Muscle layer of duodenum (tissue), 2 donors: ENCODE data around the gene EIF2B2.

Experiments
- H3K27ac ChIP-seq: one replicate; pipeline ENCODE4 v1.7.0; 2013; ENCODE audit warnings: mild to moderate bottlenecking, low read length
- H3K27me3 ChIP-seq: one replicate; pipeline ENCODE4 v1.7.0; 2013; ENCODE audit warnings: low read depth, mild to moderate bottlenecking, control low read depth, low read length
- H3K36me3 ChIP-seq, 2 donors: one replicate each; pipeline ENCODE4 v1.7.0; 2013; ENCODE audit warnings: low read length in 2 of 2, control low read depth in 1 of 2, mild to moderate bottlenecking in 1 of 2; ENCODE audit not compliant: insufficient read depth in 2 of 2, control insufficient read depth in 1 of 2
- H3K4me1 ChIP-seq, 2 donors: one replicate each; pipeline ENCODE4 v1.7.0; 2013; ENCODE audit warnings: low read length in 2 of 2, mild to moderate bottlenecking in 2 of 2, control low read depth in 1 of 2, moderate library complexity in 1 of 2; ENCODE audit not compliant: insufficient read depth in 2 of 2, control insufficient read depth in 1 of 2
- H3K4me3 ChIP-seq, 2 donors: one replicate each; pipeline ENCODE4 v1.7.0; 2013; ENCODE audit warnings: low read length in 2 of 2, low read depth in 1 of 2, mild to moderate bottlenecking in 1 of 2
- H3K9me3 ChIP-seq, 2 donors: one replicate each; pipeline ENCODE4 v1.7.0; 2013; ENCODE audit warnings: low read length in 2 of 2, control low read depth in 1 of 2, mild to moderate bottlenecking in 1 of 2; ENCODE audit not compliant: control insufficient read depth in 1 of 2
- donor health status: healthy.

Gene EIF2B2

GRCh38 chr14:74962046-74962445, 40.7 kb upstream of the EIF2B2 start:
- Histone ChIP-seq H3K9me3 (no peaks in the 10 kb centered on the region), H3K4me3 (no peak overlapping the region), H3K4me1 (no peaks in the 10 kb centered on the region), H3K27me3 (no peaks in the 10 kb centered on the region), H3K36me3 (no peaks in the 10 kb centered on the region), H3K27ac (no peak overlapping the region)

GRCh38 chr14:74962493-74962892, 40.2 kb upstream of the EIF2B2 start:
- no peak overlapping the region for H3K4me3 ChIP-seq
- no peak overlapping the region for H3K27ac ChIP-seq
- no peaks in the 10 kb centered on the region for H3K4me1 ChIP-seq
- no peaks in the 10 kb centered on the region for H3K36me3 ChIP-seq
- H3K27me3 ChIP-seq = no peaks in the 10 kb centered on the region
- no peaks in the 10 kb centered on the region for H3K9me3 ChIP-seq

- no peaks in the 10 kb centered on the region for H3K36me3 ChIP-seq
- no peaks in the 10 kb centered on the region for H3K27me3 ChIP-seq
- H3K9me3 ChIP-seq = no peaks in the 10 kb centered on the region
- no peaks in the 10 kb centered on the region for H3K4me1 ChIP-seq
- no peak overlapping the region for H3K27ac ChIP-seq
- H3K4me3 ChIP-seq = no peak overlapping the region
Measured at GRCh38 chr14:74963178-74963704, 39.5 kb upstream of the EIF2B2 start.

GRCh38 chr14:74963705-74964271, 38.9 kb upstream of the EIF2B2 start:
- H3K27me3 ChIP-seq = no peaks in the 10 kb centered on the region
- H3K27ac ChIP-seq = no peak overlapping the region
- no peaks in the 10 kb centered on the region for H3K36me3 ChIP-seq
- H3K9me3 ChIP-seq = no peaks in the 10 kb centered on the region
- H3K4me1 ChIP-seq = no peaks in the 10 kb centered on the region
- H3K4me3 ChIP-seq = no peak overlapping the region

GRCh38 chr14:74964787-74965485, 37.8 kb upstream of the EIF2B2 start:
- Histone ChIP-seq H3K4me3 (no peak overlapping the region), H3K4me1 (no peaks in the 10 kb centered on the region), H3K27me3 (no peaks in the 10 kb centered on the region), H3K36me3 (no peaks in the 10 kb centered on the region), H3K27ac (no peak overlapping the region), H3K9me3 (no peaks in the 10 kb centered on the region)

GRCh38 chr14:74965486-74966153, 37.1 kb upstream of the EIF2B2 start:
- no peaks in the 10 kb centered on the region for H3K9me3 ChIP-seq
- no peaks in the 10 kb centered on the region for H3K36me3 ChIP-seq
- H3K27me3 ChIP-seq = no peaks in the 10 kb centered on the region
- no peaks in the 10 kb centered on the region for H3K4me1 ChIP-seq
- no peak overlapping the region for H3K27ac ChIP-seq
- H3K4me3 ChIP-seq = no peak overlapping the region

- Histone ChIP-seq H3K9me3 (no peaks in the 10 kb centered on the region), H3K36me3 (no peaks in the 10 kb centered on the region), H3K4me1 (no peaks in the 10 kb centered on the region), H3K27ac (no peak overlapping the region), H3K4me3 (no peak overlapping the region), H3K27me3 (no peaks in the 10 kb centered on the region)
Measured at GRCh38 chr14:74968811-74969210, 33.9 kb upstream of the EIF2B2 start.

- peaks cover 0 to 8% of the 10 kb centered on the region in 2 donors for H3K4me1 ChIP-seq
- H3K9me3 ChIP-seq = no peaks in the 10 kb centered on the region
- H3K36me3 ChIP-seq = no peaks in the 10 kb centered on the region
- H3K27me3 ChIP-seq = no peaks in the 10 kb centered on the region
- H3K27ac ChIP-seq = no peak overlapping the region
- H3K4me3 ChIP-seq = no peak overlapping the region
Measured at GRCh38 chr14:74973003-74973653, 29.6 kb upstream of the EIF2B2 start.

GRCh38 chr14:74973905-74974363, 28.8 kb upstream of the EIF2B2 start:
- Histone ChIP-seq H3K27ac (no peak overlapping the region), H3K4me1 (peaks cover 0 to 8% of the 10 kb centered on the region in 2 donors), H3K27me3 (no peaks in the 10 kb centered on the region), H3K36me3 (no peaks in the 10 kb centered on the region), H3K4me3 (no peak overlapping the region), H3K9me3 (no peaks in the 10 kb centered on the region)

GRCh38 chr14:74974364-74975058, 28.2 kb upstream of the EIF2B2 start:
- Histone ChIP-seq H3K4me3 (no peak overlapping the region), H3K27ac (no peak overlapping the region), H3K9me3 (no peaks in the 10 kb centered on the region), H3K27me3 (no peaks in the 10 kb centered on the region), H3K36me3 (no peaks in the 10 kb centered on the region), H3K4me1 (peaks cover 0 to 8% of the 10 kb centered on the region in 2 donors)
